ENCODE measurements around the gene MIPOL1. TPM values are rescaled to one million over a fixed set of nuclear protein-coding genes. Genes with fewer than 3 reads are reported as not detected.
A peak's percentile ranks its signal among the peaks of the same experiment; 100 is the strongest.

The MIPOL1 gene
- total and polyA plus RNA-seq, 2 of the 13 experiments (the other 11 are each of a cell fraction or from before 2014, with no cell fraction given), result 8.6 to 34.2 TPM

DNA sequence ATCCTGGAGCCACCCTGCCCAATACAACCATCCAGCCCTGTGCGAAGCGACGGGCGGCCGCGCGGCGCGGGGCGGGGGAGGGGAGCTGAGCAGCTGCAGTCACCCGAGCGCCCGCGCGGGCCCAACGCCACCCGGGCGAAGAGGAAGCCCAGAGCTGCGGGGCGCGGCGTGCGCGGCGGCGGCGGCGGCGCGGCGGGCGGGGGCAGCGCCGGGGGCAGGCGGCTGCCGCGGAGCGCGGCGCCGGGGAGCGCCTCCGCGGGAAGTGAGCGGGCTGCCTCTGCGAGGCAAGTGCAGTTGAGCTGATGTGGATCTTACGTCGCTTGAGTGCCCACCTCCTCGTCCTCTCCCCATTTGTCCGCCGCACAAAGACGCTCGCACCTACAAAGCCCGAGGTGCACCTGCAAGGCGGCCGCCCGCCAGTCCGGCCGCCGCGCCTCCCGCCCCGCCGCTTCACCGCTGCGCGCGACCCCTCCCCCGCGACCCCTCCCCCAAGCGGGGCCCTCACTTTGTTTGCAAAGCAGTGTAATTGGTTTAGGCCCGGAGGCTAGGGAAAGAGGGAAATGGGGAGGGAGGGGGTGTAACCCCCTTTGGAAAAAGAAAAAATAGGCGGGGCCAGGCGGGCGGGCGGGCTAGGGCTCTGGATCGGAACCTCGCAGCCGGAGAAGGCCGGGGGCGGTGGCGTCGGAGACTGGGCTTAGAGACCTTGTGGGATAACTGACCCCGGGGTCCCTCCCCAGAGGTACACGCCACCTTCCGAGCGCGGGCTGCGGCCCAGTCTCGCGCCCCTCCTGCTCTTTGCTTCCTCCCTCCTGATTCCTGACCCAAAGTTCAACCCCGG, 397.5 kb downstream of the MIPOL1 start, which contains the start of the genes FOXA1 and TTC6 (continued):
- no peak for TF ChIP-seq TBX3 (IDR thresholded peaks at IDR 0.05; ENCODE audit: borderline replicate concordance)
- no peak for TF ChIP-seq ZUFSP (CRISPR knock-in tag; IDR thresholded peaks at IDR 0.05; ENCODE audit: borderline replicate concordance)
- TF ChIP-seq SNRNP70 (IDR thresholded peaks at IDR 0.05; ENCODE audit: low read depth, low read length), result no peak
- TF ChIP-seq ZNF768 (CRISPR knock-in tag; IDR thresholded peaks at IDR 0.05), result peak; percentile 63
- peak; percentile 73 for TF ChIP-seq ISL2 (CRISPR knock-in tag; IDR thresholded peaks at IDR 0.05)
- TF ChIP-seq E2F5 (CRISPR knock-in tag; conservative IDR thresholded peaks at IDR 0.05), result peak; percentile 42; the same call in 1 of the 2 replicates
- TF ChIP-seq ZNF609 (CRISPR knock-in tag; IDR thresholded peaks at IDR 0.05; ENCODE audit: borderline replicate concordance), result no peak; the same call in 1 of the 2 replicates
- no peak for TF ChIP-seq ZNF367 (CRISPR knock-in tag; IDR thresholded peaks at IDR 0.05; ENCODE audit: borderline replicate concordance)
- TF ChIP-seq ZNF496 (CRISPR knock-in tag; IDR thresholded peaks at IDR 0.05; ENCODE audit: insufficient replicate concordance), result no peak
- TF ChIP-seq PITX1 (CRISPR knock-in tag; IDR thresholded peaks at IDR 0.05), result 0 out of 2 replicates have a peak, but pooled peaks have one; percentile 11
- TF ChIP-seq NCOA5 (CRISPR knock-in tag; IDR thresholded peaks at IDR 0.05), result no peak
- TF ChIP-seq PHF20 (CRISPR knock-in tag; IDR thresholded peaks at IDR 0.05), result peak; percentile 47
- TF ChIP-seq JUNB (CRISPR knock-in tag; IDR thresholded peaks at IDR 0.05; ENCODE audit: borderline replicate concordance), result no peak
- no peak; the same call in 1 of the 2 replicates for TF ChIP-seq ZBTB49 (CRISPR knock-in tag; IDR thresholded peaks at IDR 0.05; ENCODE audit: borderline replicate concordance)
- no peak; the same call in 1 of the 2 replicates for TF ChIP-seq ZNF816 (CRISPR knock-in tag; IDR thresholded peaks at IDR 0.05; ENCODE audit: borderline replicate concordance)
- peak; percentile 55 for TF ChIP-seq SRSF1 (optimal IDR thresholded peaks at IDR 0.05; ENCODE audit: low read depth, low read length)
- no peak for TF ChIP-seq RAD21 (CRISPR knock-in tag; IDR thresholded peaks at IDR 0.05)
- no peak for TF ChIP-seq FOXA1 (IDR thresholded peaks at IDR 0.05)
- TF ChIP-seq FOXA1 (CRISPR knock-in tag; IDR thresholded peaks at IDR 0.05), result peak; percentile 24; the same call in 1 of the 2 replicates
- peak; percentile 84 for TF ChIP-seq ZNF441 (CRISPR knock-in tag; IDR thresholded peaks at IDR 0.05; ENCODE audit: borderline replicate concordance)
